HL-60 (cell line): Measurements from ENCODE around the gene DCDC2C.

Source experiments
- POLR2AphosphoS5 ChIP-seq: IDR thresholded peaks from 2 replicates; pipeline ENCODE4 v1.6.1; 2012; ENCODE audit warnings: low read depth
- TF ChIP-seq, protein P1 (sequence below): IDR thresholded peaks from one replicate; pipeline ENCODE4 v1.5.1; 2011; ENCODE audit warnings: low read length, control low read depth, inconsistent platforms; ENCODE audit not compliant: insufficient read depth

DNA sequence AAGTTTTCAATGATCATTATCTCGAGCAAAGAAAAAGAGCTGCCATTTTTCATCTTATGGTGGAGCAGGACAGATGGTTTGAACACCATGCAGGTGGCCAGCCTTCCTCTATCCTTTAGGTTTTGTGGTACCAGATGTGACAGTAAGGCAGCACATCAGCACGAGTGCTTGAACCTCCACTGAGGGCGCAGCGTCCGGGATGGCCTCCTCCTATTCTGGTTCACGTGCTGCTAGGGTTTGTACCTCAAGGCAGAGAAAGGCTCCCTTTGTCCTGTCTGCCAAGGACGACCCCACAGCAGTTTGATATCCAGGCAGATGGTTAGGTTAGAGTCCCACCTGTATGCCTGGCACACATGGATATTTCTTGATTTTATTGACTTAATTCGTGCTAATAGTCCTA is 50.2 kb downstream of the DCDC2C start:
- TF ChIP-seq, protein P1, sequence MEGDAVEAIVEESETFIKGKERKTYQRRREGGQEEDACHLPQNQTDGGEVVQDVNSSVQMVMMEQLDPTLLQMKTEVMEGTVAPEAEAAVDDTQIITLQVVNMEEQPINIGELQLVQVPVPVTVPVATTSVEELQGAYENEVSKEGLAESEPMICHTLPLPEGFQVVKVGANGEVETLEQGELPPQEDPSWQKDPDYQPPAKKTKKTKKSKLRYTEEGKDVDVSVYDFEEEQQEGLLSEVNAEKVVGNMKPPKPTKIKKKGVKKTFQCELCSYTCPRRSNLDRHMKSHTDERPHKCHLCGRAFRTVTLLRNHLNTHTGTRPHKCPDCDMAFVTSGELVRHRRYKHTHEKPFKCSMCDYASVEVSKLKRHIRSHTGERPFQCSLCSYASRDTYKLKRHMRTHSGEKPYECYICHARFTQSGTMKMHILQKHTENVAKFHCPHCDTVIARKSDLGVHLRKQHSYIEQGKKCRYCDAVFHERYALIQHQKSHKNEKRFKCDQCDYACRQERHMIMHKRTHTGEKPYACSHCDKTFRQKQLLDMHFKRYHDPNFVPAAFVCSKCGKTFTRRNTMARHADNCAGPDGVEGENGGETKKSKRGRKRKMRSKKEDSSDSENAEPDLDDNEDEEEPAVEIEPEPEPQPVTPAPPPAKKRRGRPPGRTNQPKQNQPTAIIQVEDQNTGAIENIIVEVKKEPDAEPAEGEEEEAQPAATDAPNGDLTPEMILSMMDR = no peak
- TF ChIP-seq POLR2AphosphoS5 = no peak
